Testis (tissue), 3 donors: ENCODE measurements around the gene ABCC4. TPM values are rescaled to one million over a fixed set of nuclear protein-coding genes. Genes with fewer than 3 reads are reported as not detected.
"Not testable (repeated sequence)": the region's sequence is repeated elsewhere in the genome, so short reads cannot be mapped to it uniquely, and the experiment has no call there.

Experiments
- DNase-seq: peaks from one replicate; pipeline ENCODE4 v3.0.0-alpha.2; 2019
- H3K27ac ChIP-seq, 2 donors: fragments of 200-600 bp; sonication (generic); one replicate each; pipeline ENCODE4 v1.5.1; 2019
- H3K27me3 ChIP-seq: fragments of 200-600 bp; sonication (generic); one replicate; pipeline ENCODE4 v1.5.1; 2019
- H3K36me3 ChIP-seq: fragments of 200-600 bp; sonication (generic); one replicate; pipeline ENCODE4 v1.5.1; 2017; ENCODE audit warnings: low read depth; ENCODE audit errors: missing control alignments
- H3K4me1 ChIP-seq: fragments of 200-600 bp; sonication (generic); one replicate; pipeline ENCODE4 v1.5.1; 2019
- H3K4me3 ChIP-seq, 2 donors: fragments of 200-600 bp; sonication (generic); one replicate each; pipeline ENCODE4 v1.5.1; 2017 to 2019
- H3K9me3 ChIP-seq: fragments of 200-600 bp; sonication (generic); one replicate; pipeline ENCODE4 v1.5.1; 2017
- POLR2A ChIP-seq: fragments of 450-650 bp; IDR thresholded peaks from one replicate; pipeline ENCODE4 v1.6.1; 2017; ENCODE audit warnings: antibody characterized with exemption, mild to moderate bottlenecking, moderate library complexity
- WGBS, 2 donors: methylation state at CpG; one replicate each; pipeline ENCODE4 v1.1.5; 2018; 5-methylcytosine and 5-hydroxymethylcytosine counted together
- intact Hi-C: fragments of 100-400 bp; cut with DNase I; formaldehyde crosslinking; loops from one replicate; pipeline ENCODE4 v1.15.1; 2023; ENCODE audit warnings: low total_unique reads
- polyA plus RNA-seq: library from polyadenylated mRNA; stranded (reverse); fragments of 350-450 nt; fragmentation: Illumina TruSeq; extraction: RNeasy Lipid Tissue Mini Kit (QIAGEN cat#74804); gene quantifications from one replicate; pipeline ENCODE4 v1.2.3, GENCODE V29; 2014; ENCODE audit warnings: low read depth, low replicate concordance; ENCODE audit not compliant: insufficient read depth
- total RNA-seq, 2 donors: library from RNA; depleted of rRNA; stranded (reverse); fragments of >200 nt; gene quantifications; one replicate each; pipeline ENCODE4 v1.2.3, GENCODE V29; 2016
- TF ChIP-seq, protein P1 (sequence below), 3 experiments: fragments of 450-650 bp in 2 of 3; fragments of 200-600 bp in 1 of 3; sonication (generic) in 1 of 3; IDR thresholded peaks; one replicate each; pipeline ENCODE4 v1.5.1; 2016 to 2019; ENCODE audit warnings: antibody characterized with exemption in 3 of 3, mild to moderate bottlenecking in 2 of 3, moderate library complexity in 1 of 3

ABCC4 gene
- total and polyA plus RNA-seq, 3 donors from 2014 or later, result 11.0 to 23.5 (median 14.9) TPM

GRCh38 chr13:95192998-95193397, 108.3 kb downstream of the ABCC4 start:
- no peak for DNase-seq
- intact Hi-C loops, result loop anchor here (10.0 kb wide), 1 partner anchor 282 kb away; no protein-coding TSS in a partner anchor
- Histone ChIP-seq H3K4me1 (no peaks in the 10 kb centered on the region), H3K4me3 (no peak overlapping the region), H3K27ac (no peak overlapping the region), H3K9me3 (no peaks in the 10 kb centered on the region), H3K27me3 (no peaks in the 10 kb centered on the region), H3K36me3 (no peaks in the 10 kb centered on the region)
- TF ChIP-seq, protein P1, sequence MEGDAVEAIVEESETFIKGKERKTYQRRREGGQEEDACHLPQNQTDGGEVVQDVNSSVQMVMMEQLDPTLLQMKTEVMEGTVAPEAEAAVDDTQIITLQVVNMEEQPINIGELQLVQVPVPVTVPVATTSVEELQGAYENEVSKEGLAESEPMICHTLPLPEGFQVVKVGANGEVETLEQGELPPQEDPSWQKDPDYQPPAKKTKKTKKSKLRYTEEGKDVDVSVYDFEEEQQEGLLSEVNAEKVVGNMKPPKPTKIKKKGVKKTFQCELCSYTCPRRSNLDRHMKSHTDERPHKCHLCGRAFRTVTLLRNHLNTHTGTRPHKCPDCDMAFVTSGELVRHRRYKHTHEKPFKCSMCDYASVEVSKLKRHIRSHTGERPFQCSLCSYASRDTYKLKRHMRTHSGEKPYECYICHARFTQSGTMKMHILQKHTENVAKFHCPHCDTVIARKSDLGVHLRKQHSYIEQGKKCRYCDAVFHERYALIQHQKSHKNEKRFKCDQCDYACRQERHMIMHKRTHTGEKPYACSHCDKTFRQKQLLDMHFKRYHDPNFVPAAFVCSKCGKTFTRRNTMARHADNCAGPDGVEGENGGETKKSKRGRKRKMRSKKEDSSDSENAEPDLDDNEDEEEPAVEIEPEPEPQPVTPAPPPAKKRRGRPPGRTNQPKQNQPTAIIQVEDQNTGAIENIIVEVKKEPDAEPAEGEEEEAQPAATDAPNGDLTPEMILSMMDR (IDR thresholded peaks at IDR 0.05), result no peak
- TF ChIP-seq POLR2A, result no peak
- 77 to 87% methylated on average over 6 to 7 of the region's 7 CpGs for WGBS, 2 donors

DNA sequence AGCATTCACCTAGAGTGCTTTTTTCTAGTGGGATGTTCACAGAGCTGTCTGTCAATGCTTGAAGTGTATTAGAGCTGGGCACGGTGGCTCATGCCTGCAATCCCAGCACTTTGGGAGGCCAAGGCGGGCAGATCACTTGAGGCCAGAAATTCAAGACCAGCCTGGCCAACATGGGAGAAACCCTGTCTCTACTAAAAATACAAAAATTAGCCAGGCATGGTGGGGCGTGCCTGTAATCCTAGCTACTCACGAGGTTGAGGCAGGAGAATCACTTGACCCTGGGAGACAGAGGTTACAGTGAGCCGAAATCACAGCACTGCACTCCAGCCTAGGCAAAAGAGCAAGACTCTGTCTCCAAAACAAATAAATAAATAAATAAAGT, 108.7 kb downstream of the ABCC4 start:
- DNase-seq, result not testable (repeated sequence)

GRCh38 chr13:95191821-95192563, 109.3 kb downstream of the ABCC4 start:
- no peak overlapping the region for H3K27ac ChIP-seq

More for the DNA sequence above, 108.7 kb downstream of the ABCC4 start:
- 87 to 92% methylated on average over 5 of the region's 5 CpGs for WGBS, 2 donors
- not testable (repeated sequence) for H3K27me3 ChIP-seq, H3K4me3 ChIP-seq, H3K27ac ChIP-seq, H3K36me3 ChIP-seq, H3K9me3 ChIP-seq, H3K4me1 ChIP-seq
- intact Hi-C loops, result loop anchor here (10.0 kb wide), 1 partner anchor 282 kb away; no protein-coding TSS in a partner anchor

DNA sequence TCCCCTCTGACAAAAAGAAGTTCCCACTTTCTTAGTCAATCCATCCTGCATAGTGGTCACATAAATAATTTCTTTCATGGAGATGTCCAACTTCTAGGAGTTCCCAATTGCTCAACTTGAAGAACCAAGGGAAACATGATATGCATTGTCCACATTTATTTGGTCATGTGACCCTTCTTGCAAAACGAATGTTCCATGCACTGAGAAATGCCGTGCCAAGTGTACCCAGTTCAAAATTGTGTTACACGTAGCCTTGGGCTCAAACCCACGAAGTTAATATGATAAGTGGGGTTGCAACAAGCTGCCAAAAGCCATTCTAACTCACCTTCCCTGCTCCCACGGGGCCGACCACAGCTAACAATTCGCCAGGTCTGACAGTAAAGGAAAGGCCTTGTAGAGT, 113.1 kb downstream of the ABCC4 start:
- TF ChIP-seq POLR2A, result no peak
- TF ChIP-seq, protein P1 (IDR thresholded peaks at IDR 0.05), result no peak
- Histone ChIP-seq H3K4me1 (no peaks in the 10 kb centered on the region), H3K9me3 (no peaks in the 10 kb centered on the region), H3K27me3 (no peaks in the 10 kb centered on the region), H3K36me3 (no peaks in the 10 kb centered on the region), H3K27ac (no peak overlapping the region), H3K4me3 (no peak overlapping the region)
- intact Hi-C loops, result loop anchor here (5.0 kb wide), 1 partner anchor 219 kb away; no protein-coding TSS in a partner anchor
- WGBS, 2 donors, result 88 to 93% methylated on average over 7 of the region's 7 CpGs
- DNase-seq, result no peak

More at GRCh38 chr13:95191821-95192563, 109.3 kb downstream of the ABCC4 start:
- Histone ChIP-seq H3K36me3 (no peaks in the 10 kb centered on the region), H3K4me1 (no peaks in the 10 kb centered on the region), H3K27me3 (no peaks in the 10 kb centered on the region), H3K9me3 (no peaks in the 10 kb centered on the region), H3K4me3 (no peak overlapping the region)
- peak; percentile 90 for DNase-seq
- no peak for TF ChIP-seq POLR2A
- TF ChIP-seq, protein P1 (IDR thresholded peaks at IDR 0.05), result peak; percentile 60 to 86 (median 72)
- intact Hi-C loops, result loop anchor here (10.0 kb wide), 1 partner anchor 283 kb away; no protein-coding TSS in a partner anchor
- 64 to 70% methylated on average over 9 of the region's 9 CpGs for WGBS, 2 donors

DNA sequence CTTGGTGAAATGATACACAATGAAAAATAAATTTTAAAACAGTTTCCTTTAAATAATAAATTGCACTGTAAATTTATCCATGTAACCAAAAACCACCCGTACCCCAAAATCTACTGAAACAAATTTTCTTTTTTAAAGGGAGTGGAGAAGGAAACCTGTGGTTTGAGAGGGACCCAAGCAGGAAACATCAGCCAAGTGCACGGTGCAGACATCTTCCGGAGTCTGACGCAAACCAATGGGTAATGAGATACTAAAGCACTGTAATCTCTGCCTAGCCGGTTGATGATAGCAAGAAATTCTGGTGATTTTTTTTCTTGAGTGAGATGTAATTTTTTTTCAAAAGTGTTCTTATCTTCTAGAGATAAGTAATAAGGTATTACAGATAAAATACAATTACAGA, 115.4 kb downstream of the ABCC4 start:
- WGBS, 2 donors, result 78 to 85% methylated on average over 5 of the region's 5 CpGs
- Histone ChIP-seq H3K9me3 (no peaks in the 10 kb centered on the region), H3K27ac (no peak overlapping the region), H3K27me3 (no peaks in the 10 kb centered on the region), H3K4me1 (peaks cover 12% of the 10 kb centered on the region), H3K36me3 (no peaks in the 10 kb centered on the region), H3K4me3 (no peak overlapping the region)
- TF ChIP-seq, protein P1 (IDR thresholded peaks at IDR 0.05), result no peak
- TF ChIP-seq POLR2A, result no peak
- DNase-seq, result no peak
- intact Hi-C loops, result loop anchor here (5.0 kb wide), 1 partner anchor 221 kb away; no protein-coding TSS in a partner anchor
